A673 (cell line): Measurements from ENCODE around the gene CFAP43.

Experiments used
- EZH2 ChIP-seq: fragments of 200-600 bp; sonication (generic); IDR thresholded peaks from 2 replicates; pipeline ENCODE4 v1.6.1; 2017; ENCODE audit warnings: borderline replicate concordance, low read depth, mild to moderate bottlenecking, mixed read lengths, antibody characterized with exemption, low read length; ENCODE audit not compliant: poor library complexity, severe bottlenecking
- TF ChIP-seq, protein P1 (sequence below): fragments of 300-800, 200-600 bp; sonication (generic); conservative IDR thresholded peaks from 2 replicates; pipeline ENCODE4 v1.5.1; 2017; ENCODE audit warnings: low read depth, mild to moderate bottlenecking, antibody characterized with exemption, low read length, moderate library complexity, mixed read lengths

DNA sequence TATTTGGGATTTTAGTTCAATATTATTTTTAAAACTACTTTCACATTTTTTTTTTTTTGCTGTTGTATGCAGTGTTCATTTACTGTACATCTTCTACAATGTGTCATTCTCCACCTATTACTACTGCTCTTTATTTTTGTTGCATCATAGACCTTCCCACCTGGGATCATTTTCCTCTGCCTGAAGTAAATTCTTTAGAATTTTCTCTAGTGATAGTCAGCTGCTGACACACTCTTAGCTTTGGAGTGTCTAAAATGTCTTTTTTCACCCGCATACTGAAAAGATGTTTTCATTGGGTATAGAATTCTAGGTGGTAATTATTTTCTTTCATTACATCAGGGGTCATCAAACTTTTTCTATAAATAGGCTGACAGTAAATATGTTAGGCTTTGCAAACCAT, 30.5 kb downstream of the CFAP43 start:
- TF ChIP-seq, protein P1, sequence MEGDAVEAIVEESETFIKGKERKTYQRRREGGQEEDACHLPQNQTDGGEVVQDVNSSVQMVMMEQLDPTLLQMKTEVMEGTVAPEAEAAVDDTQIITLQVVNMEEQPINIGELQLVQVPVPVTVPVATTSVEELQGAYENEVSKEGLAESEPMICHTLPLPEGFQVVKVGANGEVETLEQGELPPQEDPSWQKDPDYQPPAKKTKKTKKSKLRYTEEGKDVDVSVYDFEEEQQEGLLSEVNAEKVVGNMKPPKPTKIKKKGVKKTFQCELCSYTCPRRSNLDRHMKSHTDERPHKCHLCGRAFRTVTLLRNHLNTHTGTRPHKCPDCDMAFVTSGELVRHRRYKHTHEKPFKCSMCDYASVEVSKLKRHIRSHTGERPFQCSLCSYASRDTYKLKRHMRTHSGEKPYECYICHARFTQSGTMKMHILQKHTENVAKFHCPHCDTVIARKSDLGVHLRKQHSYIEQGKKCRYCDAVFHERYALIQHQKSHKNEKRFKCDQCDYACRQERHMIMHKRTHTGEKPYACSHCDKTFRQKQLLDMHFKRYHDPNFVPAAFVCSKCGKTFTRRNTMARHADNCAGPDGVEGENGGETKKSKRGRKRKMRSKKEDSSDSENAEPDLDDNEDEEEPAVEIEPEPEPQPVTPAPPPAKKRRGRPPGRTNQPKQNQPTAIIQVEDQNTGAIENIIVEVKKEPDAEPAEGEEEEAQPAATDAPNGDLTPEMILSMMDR, result no peak
- no peak for TF ChIP-seq EZH2
